NCI-H2227 treated with DMSO at 0.1 percent for 48 hours (cell line): Measurements from ENCODE around the gene MEGF11.

Experiments used
- DNase-seq: peaks from one replicate; lab custom pipeline; 2025; lab: John Stamatoyannopoulos, UW

MEGF11 gene

GRCh38 chr15:66239514-66239913, 14.0 kb downstream of the MEGF11 start:
- no peak for DNase-seq

GRCh38 chr15:66238318-66238717, 15.2 kb downstream of the MEGF11 start:
- DNase-seq: no peak

GRCh38 chr15:66237513-66238235, 15.9 kb downstream of the MEGF11 start:
- DNase-seq: no peak

GRCh38 chr15:66236806-66237375, 16.7 kb downstream of the MEGF11 start:
- DNase-seq: no peak

- no peak for DNase-seq
These were observed 17.7 kb downstream of the MEGF11 start for GRCh38 chr15:66235866-66236265.

GRCh38 chr15:66234798-66235197, 18.8 kb downstream of the MEGF11 start:
- DNase-seq: no peak

- no peak for DNase-seq
These were observed 19.8 kb downstream of the MEGF11 start for GRCh38 chr15:66233487-66234415.

GRCh38 chr15:66232267-66232625, 21.3 kb downstream of the MEGF11 start:
- no peak for DNase-seq

- no peak for DNase-seq
These were observed 21.9 kb downstream of the MEGF11 start for GRCh38 chr15:66231394-66232266.

- no peak for DNase-seq
These were observed 23.6 kb downstream of the MEGF11 start for GRCh38 chr15:66229790-66230465.

- no peak for DNase-seq
These were observed 24.5 kb downstream of the MEGF11 start for GRCh38 chr15:66228807-66229735.

- no peak for DNase-seq
These were observed 26.8 kb downstream of the MEGF11 start for GRCh38 chr15:66226736-66227135.

- no peak for DNase-seq
These were observed 27.8 kb downstream of the MEGF11 start for GRCh38 chr15:66225656-66226274.

- DNase-seq: no peak
These were observed 28.6 kb downstream of the MEGF11 start for GRCh38 chr15:66224946-66225345.

- DNase-seq: no peak
These were observed 31.0 kb downstream of the MEGF11 start for GRCh38 chr15:66222273-66223198.

- no peak for DNase-seq
These were observed 32.4 kb downstream of the MEGF11 start for GRCh38 chr15:66221126-66221525.

- no peak for DNase-seq
These were observed 32.9 kb downstream of the MEGF11 start for GRCh38 chr15:66220601-66221000.

- DNase-seq: no peak
These were observed 34.2 kb downstream of the MEGF11 start for GRCh38 chr15:66219339-66219738.

GRCh38 chr15:66216806-66217205, 36.7 kb downstream of the MEGF11 start:
- DNase-seq: no peak
